ENCODE data around the gene LRRC40. TPM values are rescaled to one million over a fixed set of nuclear protein-coding genes. Genes with fewer than 3 reads are reported as not detected.

Gene LRRC40
- total RNA-seq, 2 donors from 2014 or later: 26.8 to 29.2 TPM

DNA sequence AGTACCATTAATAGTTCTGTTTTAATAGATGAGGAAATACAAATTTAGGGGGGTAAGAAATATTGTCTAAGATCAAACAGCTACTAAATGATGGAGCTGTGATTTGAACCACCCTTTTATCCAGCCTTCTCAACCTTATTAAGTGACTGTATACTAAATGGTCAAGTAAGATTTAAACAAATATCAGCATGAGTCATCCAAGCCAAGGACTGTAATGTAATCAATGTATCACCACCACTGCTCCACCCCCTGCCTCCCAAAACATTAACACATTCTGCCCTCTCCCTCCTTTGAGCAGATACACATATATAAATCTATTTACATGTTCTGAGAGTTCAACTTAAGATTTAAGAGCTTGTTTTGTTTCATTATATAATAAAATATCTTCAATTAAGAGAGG is 58.9 kb downstream of the LRRC40 start:
- no peaks in the 10 kb centered on the region for H3K27me3 ChIP-seq (ENCODE audit: control insufficient read depth, insufficient read depth, low read length, poor library complexity, severe bottlenecking)
- H3K27ac Mint-ChIP-seq: no peak overlapping the region
- peaks cover 22% of the 10 kb centered on the region for H3K4me1 Mint-ChIP-seq
- DNase-seq: no peak
- H3K4me1 ChIP-seq (ENCODE audit: control insufficient read depth, insufficient read depth, low read length): peaks cover 8% of the 10 kb centered on the region
- no peaks in the 10 kb centered on the region for H3K9me3 ChIP-seq (ENCODE audit: control insufficient read depth, low read length)
- no peaks in the 10 kb centered on the region for H3K27me3 Mint-ChIP-seq (ENCODE audit: insufficient read depth)
- H3K36me3 ChIP-seq (ENCODE audit: control insufficient read depth, insufficient read depth, low read length): peaks cover 33% of the 10 kb centered on the region
- no peak overlapping the region for H3K27ac ChIP-seq (ENCODE audit: low read depth, low read length)
- no peaks in the 10 kb centered on the region for H3K9me3 Mint-ChIP-seq
- H3K4me3 Mint-ChIP-seq: no peak overlapping the region
- no peak overlapping the region for H3K4me3 ChIP-seq (ENCODE audit: low read length)
- no peak overlapping the region for H3K9ac ChIP-seq (ENCODE audit: extremely low read depth, low read length, poor library complexity, severe bottlenecking)
- peaks cover 10% of the 10 kb centered on the region for H3K36me3 Mint-ChIP-seq (ENCODE audit: low read depth)
- TF ChIP-seq, protein P1, sequence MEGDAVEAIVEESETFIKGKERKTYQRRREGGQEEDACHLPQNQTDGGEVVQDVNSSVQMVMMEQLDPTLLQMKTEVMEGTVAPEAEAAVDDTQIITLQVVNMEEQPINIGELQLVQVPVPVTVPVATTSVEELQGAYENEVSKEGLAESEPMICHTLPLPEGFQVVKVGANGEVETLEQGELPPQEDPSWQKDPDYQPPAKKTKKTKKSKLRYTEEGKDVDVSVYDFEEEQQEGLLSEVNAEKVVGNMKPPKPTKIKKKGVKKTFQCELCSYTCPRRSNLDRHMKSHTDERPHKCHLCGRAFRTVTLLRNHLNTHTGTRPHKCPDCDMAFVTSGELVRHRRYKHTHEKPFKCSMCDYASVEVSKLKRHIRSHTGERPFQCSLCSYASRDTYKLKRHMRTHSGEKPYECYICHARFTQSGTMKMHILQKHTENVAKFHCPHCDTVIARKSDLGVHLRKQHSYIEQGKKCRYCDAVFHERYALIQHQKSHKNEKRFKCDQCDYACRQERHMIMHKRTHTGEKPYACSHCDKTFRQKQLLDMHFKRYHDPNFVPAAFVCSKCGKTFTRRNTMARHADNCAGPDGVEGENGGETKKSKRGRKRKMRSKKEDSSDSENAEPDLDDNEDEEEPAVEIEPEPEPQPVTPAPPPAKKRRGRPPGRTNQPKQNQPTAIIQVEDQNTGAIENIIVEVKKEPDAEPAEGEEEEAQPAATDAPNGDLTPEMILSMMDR (conservative IDR thresholded peaks at IDR 0.05): no peak

- no peak overlapping the region for H3K9ac ChIP-seq (ENCODE audit: extremely low read depth, low read length, poor library complexity, severe bottlenecking)
- DNase-seq: no peak
- H3K4me3 Mint-ChIP-seq: no peak overlapping the region
- no peaks in the 10 kb centered on the region for H3K9me3 Mint-ChIP-seq
- no peak overlapping the region for H3K27ac Mint-ChIP-seq
- H3K4me1 Mint-ChIP-seq: peaks cover 43% of the 10 kb centered on the region
- WGBS, 2 experiments (ENCODE audit: insufficient coverage in 1 of 2, insufficient read length in 1 of 2): 71% methylated on average over 4 of the region's 4 CpGs; no CpG with 5 or more reads in 1 of the 2 experiments
- H3K9me3 ChIP-seq (ENCODE audit: control insufficient read depth, low read length): no peaks in the 10 kb centered on the region
- H3K36me3 Mint-ChIP-seq (ENCODE audit: low read depth): peaks cover 10% of the 10 kb centered on the region
- H3K36me3 ChIP-seq (ENCODE audit: control insufficient read depth, insufficient read depth, low read length): peaks cover 28% of the 10 kb centered on the region
- no peak overlapping the region for H3K4me3 ChIP-seq (ENCODE audit: low read length)
- H3K27me3 Mint-ChIP-seq (ENCODE audit: insufficient read depth): no peaks in the 10 kb centered on the region
- H3K27ac ChIP-seq (ENCODE audit: low read depth, low read length): no peak overlapping the region
- no peaks in the 10 kb centered on the region for H3K27me3 ChIP-seq (ENCODE audit: control insufficient read depth, insufficient read depth, low read length, poor library complexity, severe bottlenecking)
- H3K4me1 ChIP-seq (ENCODE audit: control insufficient read depth, insufficient read depth, low read length): peaks cover 17% of the 10 kb centered on the region
- TF ChIP-seq, protein P1 (conservative IDR thresholded peaks at IDR 0.05): peak; percentile 64
These were observed 62.2 kb downstream of the LRRC40 start for GRCh38 chr1:70143048-70143659.

DNA sequence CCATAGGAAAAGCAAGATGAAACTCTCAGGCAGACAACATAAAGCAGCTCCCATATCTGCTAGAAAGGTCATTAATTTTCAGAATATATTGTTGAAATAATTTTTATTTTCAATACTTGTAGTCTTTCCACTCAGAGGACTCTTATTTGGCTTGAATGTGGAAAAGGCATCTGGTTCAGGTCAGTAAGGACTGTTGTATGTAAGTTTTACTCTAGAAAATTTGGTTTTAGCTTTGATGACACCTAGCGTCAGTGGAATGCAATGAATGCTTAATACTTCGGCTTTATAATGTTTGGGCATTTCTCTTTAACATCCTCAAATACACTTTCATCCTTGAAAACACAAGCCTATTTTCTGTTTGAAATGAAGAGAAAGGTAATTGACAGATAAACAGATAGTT is 63.3 kb downstream of the LRRC40 start:
- H3K9me3 Mint-ChIP-seq: no peaks in the 10 kb centered on the region
- no peak overlapping the region for H3K27ac Mint-ChIP-seq
- H3K9ac ChIP-seq (ENCODE audit: extremely low read depth, low read length, poor library complexity, severe bottlenecking): no peak overlapping the region
- no peak overlapping the region for H3K27ac ChIP-seq (ENCODE audit: low read depth, low read length)
- no peak overlapping the region for H3K4me3 Mint-ChIP-seq
- peaks cover 24% of the 10 kb centered on the region for H3K4me1 ChIP-seq (ENCODE audit: control insufficient read depth, insufficient read depth, low read length)
- no CpG with 5 or more reads among the region's 2 CpGs for WGBS, 2 experiments (ENCODE audit: insufficient coverage in 1 of 2, insufficient read length in 1 of 2)
- no peaks in the 10 kb centered on the region for H3K9me3 ChIP-seq (ENCODE audit: control insufficient read depth, low read length)
- no peaks in the 10 kb centered on the region for H3K27me3 ChIP-seq (ENCODE audit: control insufficient read depth, insufficient read depth, low read length, poor library complexity, severe bottlenecking)
- H3K27me3 Mint-ChIP-seq (ENCODE audit: insufficient read depth): no peaks in the 10 kb centered on the region
- H3K36me3 Mint-ChIP-seq (ENCODE audit: low read depth): peaks cover 2% of the 10 kb centered on the region
- peaks cover 49% of the 10 kb centered on the region for H3K4me1 Mint-ChIP-seq
- DNase-seq: no peak
- TF ChIP-seq, protein P1 (conservative IDR thresholded peaks at IDR 0.05): peak; percentile 62
- H3K36me3 ChIP-seq (ENCODE audit: control insufficient read depth, insufficient read depth, low read length): peaks cover 17% of the 10 kb centered on the region
- H3K4me3 ChIP-seq (ENCODE audit: low read length): no peak overlapping the region

All from endodermal cell (in vitro differentiated cells).